GM23338 (cell line): ENCODE measurements around the gene NSF.

Source experiments
- CREB1 ChIP-seq: fragments of 250-450 bp; sonication (Bioruptor Pico); IDR thresholded peaks from 2 replicates; pipeline ENCODE4 v1.5.0; 2020; ENCODE audit warnings: low read depth, mild to moderate bottlenecking, moderate library complexity
- JUNB ChIP-seq: IDR thresholded peaks from one replicate; pipeline ENCODE4 v1.6.1; 2016; ENCODE audit warnings: antibody characterized with exemption; ENCODE audit not compliant: unreplicated experiment
- NANOG ChIP-seq: IDR thresholded peaks from 2 replicates; pipeline ENCODE4 v1.6.1; 2016; ENCODE audit warnings: antibody characterized with exemption, borderline replicate concordance
- REST ChIP-seq: IDR thresholded peaks from one replicate; pipeline ENCODE4 v1.6.1; 2018; ENCODE audit warnings: antibody characterized with exemption; ENCODE audit not compliant: unreplicated experiment
- ZNF114 ChIP-seq: fragments of 250-450 bp; sonication (Bioruptor Pico); IDR thresholded peaks from 2 replicates; pipeline ENCODE4 v1.5.0; 2020; ENCODE audit warnings: mild to moderate bottlenecking, moderate library complexity
- TF ChIP-seq, protein P1 (sequence below), 2 experiments: fragments of 200-600 bp in 1 of 2; sonication (generic) in 1 of 2; conservative IDR thresholded peaks; 2 replicates each; pipeline versions ENCODE4 v1.5.1 to v1.6.1; 2016 to 2017; ENCODE audit warnings: antibody characterized with exemption in 2 of 2, low read depth in 2 of 2, mild to moderate bottlenecking in 2 of 2, moderate library complexity in 1 of 2

DNA sequence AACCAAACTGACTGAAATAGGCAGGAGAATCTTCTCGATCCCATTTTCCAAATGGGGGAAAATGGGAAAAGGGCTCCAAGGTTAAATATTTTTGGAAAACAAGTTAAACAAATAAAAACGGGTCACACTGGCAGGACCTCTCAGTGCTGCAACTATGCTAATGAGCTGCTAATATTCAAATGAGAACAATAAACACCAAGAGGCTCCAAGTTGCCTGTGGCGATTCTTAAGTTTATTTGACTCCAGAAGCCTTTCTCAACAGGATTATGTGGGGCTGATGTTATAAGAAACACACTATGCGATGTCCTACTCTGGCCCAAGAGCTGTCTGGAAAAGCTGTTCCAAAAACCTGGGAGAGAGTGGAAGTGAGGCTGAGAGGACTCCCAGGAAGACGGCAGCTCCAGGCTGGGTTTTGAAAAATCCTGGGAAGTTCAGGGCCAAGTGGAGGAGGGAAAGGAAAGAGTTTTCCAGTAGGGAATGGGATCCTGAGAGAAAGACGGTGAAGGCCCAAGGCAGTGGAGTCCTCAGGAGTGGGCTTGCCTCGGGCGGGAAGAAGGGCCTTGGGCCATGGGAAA lies 206.6 kb downstream of the NSF start:
- TF ChIP-seq, protein P1, sequence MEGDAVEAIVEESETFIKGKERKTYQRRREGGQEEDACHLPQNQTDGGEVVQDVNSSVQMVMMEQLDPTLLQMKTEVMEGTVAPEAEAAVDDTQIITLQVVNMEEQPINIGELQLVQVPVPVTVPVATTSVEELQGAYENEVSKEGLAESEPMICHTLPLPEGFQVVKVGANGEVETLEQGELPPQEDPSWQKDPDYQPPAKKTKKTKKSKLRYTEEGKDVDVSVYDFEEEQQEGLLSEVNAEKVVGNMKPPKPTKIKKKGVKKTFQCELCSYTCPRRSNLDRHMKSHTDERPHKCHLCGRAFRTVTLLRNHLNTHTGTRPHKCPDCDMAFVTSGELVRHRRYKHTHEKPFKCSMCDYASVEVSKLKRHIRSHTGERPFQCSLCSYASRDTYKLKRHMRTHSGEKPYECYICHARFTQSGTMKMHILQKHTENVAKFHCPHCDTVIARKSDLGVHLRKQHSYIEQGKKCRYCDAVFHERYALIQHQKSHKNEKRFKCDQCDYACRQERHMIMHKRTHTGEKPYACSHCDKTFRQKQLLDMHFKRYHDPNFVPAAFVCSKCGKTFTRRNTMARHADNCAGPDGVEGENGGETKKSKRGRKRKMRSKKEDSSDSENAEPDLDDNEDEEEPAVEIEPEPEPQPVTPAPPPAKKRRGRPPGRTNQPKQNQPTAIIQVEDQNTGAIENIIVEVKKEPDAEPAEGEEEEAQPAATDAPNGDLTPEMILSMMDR (conservative IDR thresholded peaks at IDR 0.05; ENCODE audit: low read depth in 2 of 2) = no peak
- TF ChIP-seq CREB1 (no peak), REST (no peak), NANOG (no peak), ZNF114 (no peak), JUNB (no peak)
